DND-41 (cell line): ENCODE measurements around the gene RGS6.

Experiments
- ATAC-seq: fragments of 200-7000 bp; cut with Tn5 transposase; 3 replicates; pipeline ENCODE4 v1.9.1; 2021; ENCODE audit warnings: low read depth; ENCODE audit not compliant: insufficient read depth
- DNase-seq: peaks from one replicate; pipeline ENCODE4 v3.0.0-alpha.2; 2020
- H2AFZ ChIP-seq: 2 replicates; pipeline ENCODE4 v1.6.0; 2012; ENCODE audit warnings: low read depth, low read length
- H3K27ac ChIP-seq: 2 replicates; pipeline ENCODE4 v1.5.1; 2012; ENCODE audit warnings: low read length, inconsistent platforms
- H3K27me3 ChIP-seq: fragments of 200-600 bp; sonication (generic); 2 replicates; pipeline ENCODE4 v1.6.0; 2012; ENCODE audit warnings: low read length, mild to moderate bottlenecking, inconsistent platforms; ENCODE audit not compliant: insufficient read depth, poor library complexity
- H3K36me3 ChIP-seq: 2 replicates; pipeline ENCODE4 v1.5.1; 2012; ENCODE audit warnings: low read length, inconsistent platforms; ENCODE audit not compliant: insufficient read depth
- H3K4me1 ChIP-seq: 2 replicates; pipeline ENCODE4 v1.5.1; 2012; ENCODE audit warnings: mild to moderate bottlenecking, low read length; ENCODE audit not compliant: insufficient read depth
- H3K4me2 ChIP-seq: 2 replicates; pipeline ENCODE4 v1.6.0; 2012; ENCODE audit warnings: mild to moderate bottlenecking, moderate library complexity, low read length, inconsistent platforms; ENCODE audit not compliant: insufficient read depth
- H3K4me3 ChIP-seq, 2 experiments: fragments of 200-600 bp in 1 of 2; shearing (Covaris generic) in 1 of 2; 2 replicates each; pipeline ENCODE4 v1.5.1; 2012 to 2016; ENCODE audit warnings: inconsistent platforms in 2 of 2, low read length in 2 of 2, mild to moderate bottlenecking in 2 of 2, low read depth in 1 of 2, moderate library complexity in 1 of 2
- H3K79me2 ChIP-seq: 2 replicates; pipeline ENCODE4 v1.6.0; 2012; ENCODE audit warnings: low read length, inconsistent platforms; ENCODE audit not compliant: insufficient read depth
- H3K9ac ChIP-seq: 2 replicates; pipeline ENCODE4 v1.6.0; 2012; ENCODE audit warnings: low read depth, mild to moderate bottlenecking, inconsistent platforms, low read length, moderate library complexity
- H3K9me3 ChIP-seq: 2 replicates; pipeline ENCODE4 v1.5.1; 2012; ENCODE audit warnings: low read length, moderate library complexity, mild to moderate bottlenecking, inconsistent platforms; ENCODE audit not compliant: insufficient read depth, severe bottlenecking
- H4K20me1 ChIP-seq: 2 replicates; pipeline ENCODE4 v1.6.0; 2012; ENCODE audit warnings: low read length; ENCODE audit not compliant: insufficient read depth
- CTCF ChIP-seq: IDR thresholded peaks from 2 replicates; pipeline ENCODE4 v1.5.1; 2012; ENCODE audit warnings: borderline replicate concordance, low read length, moderate library complexity, mild to moderate bottlenecking; ENCODE audit not compliant: poor library complexity, severe bottlenecking; ENCODE audit errors: extremely low read depth
- EZH2 ChIP-seq: IDR thresholded peaks from 3 replicates; pipeline ENCODE4 v1.6.1; 2012; ENCODE audit warnings: borderline replicate concordance, low read depth, mild to moderate bottlenecking, moderate library complexity, low read length, inconsistent platforms; ENCODE audit not compliant: severe bottlenecking

The RGS6 gene

DNA sequence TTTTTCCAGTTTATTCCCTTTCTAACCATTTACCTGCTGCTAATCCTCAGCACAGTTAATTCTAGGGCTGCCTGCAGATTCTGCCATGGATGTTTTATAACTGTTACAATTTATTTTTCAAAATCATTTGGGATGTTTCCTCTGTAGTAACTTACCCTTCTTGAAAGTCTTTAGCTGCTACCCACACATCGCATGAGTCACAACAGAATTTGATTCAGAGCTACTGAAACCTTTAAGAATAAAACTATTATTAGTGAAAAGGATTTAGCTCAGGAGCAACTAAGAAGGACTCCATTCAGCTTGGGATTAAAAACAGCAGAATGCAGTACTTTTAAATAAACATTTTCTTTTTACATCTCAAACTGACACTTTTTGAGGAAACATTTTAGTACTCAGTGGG is 41.7 kb upstream of the RGS6 start:
- H3K36me3 ChIP-seq = no peaks in the 10 kb centered on the region

GRCh38 chr14:71891185-71891584 is 41.0 kb upstream of the RGS6 start:
- Histone ChIP-seq H4K20me1 (no peaks in the 10 kb centered on the region), H3K27ac (no peak overlapping the region), H3K4me1 (no peaks in the 10 kb centered on the region), H3K9me3 (no peaks in the 10 kb centered on the region), H3K36me3 (no peaks in the 10 kb centered on the region), H3K27me3 (no peaks in the 10 kb centered on the region), H3K4me2 (no peak overlapping the region), H3K4me3 (no peak overlapping the region), H2AFZ (no peak overlapping the region), H3K79me2 (no peaks in the 10 kb centered on the region), H3K9ac (no peak overlapping the region)
- TF ChIP-seq CTCF (no peak), EZH2 (no peak)
- ATAC-seq = no peak
- DNase-seq = no peak

More for the DNA sequence above, 41.7 kb upstream of the RGS6 start:
- Histone ChIP-seq H3K79me2 (no peaks in the 10 kb centered on the region), H3K9me3 (no peaks in the 10 kb centered on the region), H3K27me3 (no peaks in the 10 kb centered on the region), H3K9ac (no peak overlapping the region), H3K27ac (no peak overlapping the region), H3K4me3 (no peak overlapping the region), H3K4me1 (no peaks in the 10 kb centered on the region), H2AFZ (no peak overlapping the region), H4K20me1 (no peaks in the 10 kb centered on the region), H3K4me2 (no peak overlapping the region)
- TF ChIP-seq CTCF = no peak
- TF ChIP-seq EZH2 = no peak
- ATAC-seq (no peak), DNase-seq (no peak)

- Histone ChIP-seq H3K4me3 (no peak overlapping the region), H3K36me3 (no peaks in the 10 kb centered on the region), H4K20me1 (no peaks in the 10 kb centered on the region), H3K9me3 (no peaks in the 10 kb centered on the region), H3K4me1 (no peaks in the 10 kb centered on the region), H2AFZ (no peak overlapping the region), H3K79me2 (no peaks in the 10 kb centered on the region), H3K4me2 (no peak overlapping the region), H3K9ac (no peak overlapping the region), H3K27me3 (no peaks in the 10 kb centered on the region), H3K27ac (no peak overlapping the region)
- DNase-seq (no peak), ATAC-seq (no peak)
- TF ChIP-seq EZH2 = no peak
- no peak for TF ChIP-seq CTCF
These were observed 40.3 kb upstream of the RGS6 start for GRCh38 chr14:71891970-71892369.

GRCh38 chr14:71905031-71905430 is 27.2 kb upstream of the RGS6 start:
- no peak for DNase-seq
- Histone ChIP-seq H3K4me3 (no peak overlapping the region), H3K27me3 (peaks cover 20% of the 10 kb centered on the region)

More at GRCh38 chr14:71905031-71905430, 27.2 kb upstream of the RGS6 start:
- no peak overlapping the region for H3K4me2 ChIP-seq
- H3K27ac ChIP-seq = no peak overlapping the region
- TF ChIP-seq EZH2 (no peak), CTCF (no peak)
- no peaks in the 10 kb centered on the region for H4K20me1 ChIP-seq
- H3K36me3 ChIP-seq = no peaks in the 10 kb centered on the region
- no peak overlapping the region for H3K9ac ChIP-seq
- H3K4me1 ChIP-seq = no peaks in the 10 kb centered on the region
- H2AFZ ChIP-seq = no peak overlapping the region
- no peak for ATAC-seq
- H3K79me2 ChIP-seq = no peaks in the 10 kb centered on the region
- no peaks in the 10 kb centered on the region for H3K9me3 ChIP-seq
